ENCODE results near the gene FNDC3B. TPM values are rescaled to one million over a fixed set of nuclear protein-coding genes. Genes with fewer than 3 reads are reported as not detected.
"Not testable (repeated sequence)": the region's sequence is repeated elsewhere in the genome, so short reads cannot be mapped to it uniquely, and the experiment has no call there.

FNDC3B gene
- total RNA-seq, 1 experiment from 2014 or later = 62.3 TPM

GRCh38 chr3:172255321-172255720 is 215.9 kb downstream of the FNDC3B start:
- DNase-seq; H3K27ac ChIP-seq; H3K4me3 ChIP-seq; H3K27me3 ChIP-seq; H3K4me1 ChIP-seq; H3K9me3 ChIP-seq (replicated peaks): not testable (repeated sequence)
- peaks cover 53% of the 10 kb centered on the region for H3K36me3 ChIP-seq

DNA sequence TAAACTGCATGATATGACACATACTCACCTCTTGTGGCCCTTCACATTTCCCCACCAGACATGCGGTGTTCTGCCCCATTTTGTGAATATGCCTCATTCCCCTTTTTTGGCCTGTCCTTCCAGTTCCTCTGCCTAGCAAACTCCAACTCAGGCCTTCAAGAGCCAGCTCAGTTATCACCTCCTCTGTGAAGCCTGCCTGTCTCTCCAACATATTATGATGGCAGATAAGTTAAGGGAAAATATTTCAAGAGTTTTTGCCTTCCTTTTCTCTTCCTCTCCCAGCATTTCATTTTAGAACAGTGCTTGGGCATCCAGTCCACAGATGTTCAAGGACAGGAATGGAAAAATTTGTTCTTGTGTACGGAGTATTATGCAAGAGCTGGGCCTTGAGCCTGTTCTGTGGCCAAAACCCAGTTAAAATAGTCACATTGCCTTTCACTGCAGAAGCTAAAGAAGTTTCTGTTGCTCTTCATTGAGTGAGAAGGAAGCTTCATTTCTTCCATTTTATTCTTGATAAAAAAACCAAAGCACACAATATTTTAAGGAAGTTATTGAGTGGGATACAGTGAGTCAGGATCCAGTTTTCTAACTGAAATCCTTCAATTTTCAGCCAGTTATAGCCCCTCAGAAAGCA is 216.8 kb downstream of the FNDC3B start:
- Histone ChIP-seq H3K27ac (no peak overlapping the region), H3K4me3 (no peak overlapping the region), H3K36me3 (peaks cover 51% of the 10 kb centered on the region), H3K27me3 (no peaks in the 10 kb centered on the region), H3K9me3 (replicated peaks) (no peaks in the 10 kb centered on the region; the same call in 1 of the 2 replicates), H3K4me1 (no peaks in the 10 kb centered on the region)
- DNase-seq = no peak

GRCh38 chr3:172257648-172258400 is 218.4 kb downstream of the FNDC3B start:
- no peak for DNase-seq
- Histone ChIP-seq H3K36me3 (peaks cover 46% of the 10 kb centered on the region), H3K4me3 (no peak overlapping the region), H3K27me3 (no peaks in the 10 kb centered on the region), H3K4me1 (no peaks in the 10 kb centered on the region), H3K27ac (no peak overlapping the region), H3K9me3 (replicated peaks) (no peaks in the 10 kb centered on the region; the same call in 1 of the 2 replicates)

- no peak overlapping the region for H3K27ac ChIP-seq
- H3K4me3 ChIP-seq = no peak overlapping the region
- peaks cover 48% of the 10 kb centered on the region for H3K36me3 ChIP-seq
- DNase-seq = no peak
- no peaks in the 10 kb centered on the region for H3K27me3 ChIP-seq
- H3K4me1 ChIP-seq = no peaks in the 10 kb centered on the region
- H3K9me3 ChIP-seq (replicated peaks) = no peaks in the 10 kb centered on the region; the same call in 1 of the 2 replicates
Measured at GRCh38 chr3:172258624-172259023, 219.2 kb downstream of the FNDC3B start.

DNA sequence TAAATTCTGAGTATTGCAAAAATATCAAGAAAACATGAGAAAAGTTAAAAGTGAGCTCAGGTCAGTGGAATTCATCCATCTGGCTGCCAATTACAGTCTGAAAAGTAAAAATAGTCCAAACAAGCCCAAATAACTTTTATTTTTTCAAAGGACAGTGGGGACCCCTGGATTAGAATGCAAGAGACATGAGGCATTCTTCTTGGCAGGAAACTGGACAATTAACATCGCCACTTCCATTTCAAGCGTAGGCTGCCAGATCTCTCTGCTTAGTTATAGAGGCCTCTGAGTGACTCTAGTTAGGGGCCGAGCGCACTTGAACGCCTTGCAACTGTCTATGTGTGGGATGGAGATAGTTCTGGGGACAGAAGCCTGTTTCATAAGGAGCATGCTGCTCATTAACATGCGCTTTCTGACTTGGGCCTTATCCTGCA is 219.7 kb downstream of the FNDC3B start:
- H3K36me3 ChIP-seq = peaks cover 45% of the 10 kb centered on the region
- H3K27me3 ChIP-seq = no peaks in the 10 kb centered on the region
- no peak for DNase-seq
- no peaks in the 10 kb centered on the region for H3K4me1 ChIP-seq
- no peaks in the 10 kb centered on the region; the same call in 1 of the 2 replicates for H3K9me3 ChIP-seq (replicated peaks)
- no peak overlapping the region for H3K27ac ChIP-seq
- H3K4me3 ChIP-seq = no peak overlapping the region

GRCh38 chr3:172259726-172260248 is 220.4 kb downstream of the FNDC3B start:
- no peak for DNase-seq
- Histone ChIP-seq H3K27me3 (no peaks in the 10 kb centered on the region), H3K9me3 (replicated peaks) (no peaks in the 10 kb centered on the region; the same call in 1 of the 2 replicates), H3K4me3 (no peak overlapping the region), H3K27ac (no peak overlapping the region), H3K36me3 (peaks cover 45% of the 10 kb centered on the region), H3K4me1 (no peaks in the 10 kb centered on the region)

DNA sequence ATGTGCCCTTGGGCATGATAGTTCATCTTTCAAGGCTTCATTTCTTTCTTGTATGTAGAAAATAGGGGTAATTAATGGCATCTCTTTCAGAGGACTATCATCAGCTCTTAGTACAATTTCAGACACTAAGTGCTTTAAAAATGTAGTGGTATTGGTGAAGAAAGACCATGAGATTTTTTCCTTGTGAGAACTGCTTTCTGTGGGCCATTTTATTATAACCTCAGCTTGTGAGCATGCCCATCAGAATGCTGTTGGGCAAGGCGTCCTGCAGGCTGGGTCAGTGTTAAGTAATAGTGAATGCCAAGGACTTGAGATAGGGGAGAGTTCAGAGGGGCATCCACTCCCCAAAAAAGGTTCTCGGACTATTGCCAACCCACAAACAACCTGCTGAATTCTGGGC is 221.0 kb downstream of the FNDC3B start:
- DNase-seq = no peak
- no peak overlapping the region for H3K4me3 ChIP-seq
- no peaks in the 10 kb centered on the region; the same call in 1 of the 2 replicates for H3K9me3 ChIP-seq (replicated peaks)
- H3K36me3 ChIP-seq = peaks cover 45% of the 10 kb centered on the region
- no peaks in the 10 kb centered on the region for H3K4me1 ChIP-seq
- H3K27ac ChIP-seq = no peak overlapping the region
- H3K27me3 ChIP-seq = no peaks in the 10 kb centered on the region

DNA sequence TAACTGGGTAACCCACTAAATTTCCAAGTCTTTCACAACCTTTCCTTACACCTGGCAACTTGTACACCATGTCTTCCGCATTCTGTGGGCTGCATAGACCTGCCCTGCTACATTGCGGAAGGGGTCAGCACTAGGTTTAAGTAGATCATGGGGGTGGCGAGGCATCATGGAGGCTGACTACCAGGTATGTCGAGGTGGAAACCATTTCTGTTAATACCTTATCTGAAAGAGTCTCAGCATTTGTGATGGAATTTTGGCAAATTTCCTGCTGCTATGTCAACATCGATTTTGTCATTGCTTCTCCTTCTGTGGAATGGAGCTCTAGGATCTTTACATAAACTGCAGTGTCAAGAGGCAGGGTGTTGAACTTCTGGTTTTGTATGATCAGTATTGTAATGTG is 221.7 kb downstream of the FNDC3B start:
- no peaks in the 10 kb centered on the region for H3K27me3 ChIP-seq
- no peaks in the 10 kb centered on the region for H3K4me1 ChIP-seq
- no peak overlapping the region for H3K4me3 ChIP-seq
- H3K9me3 ChIP-seq (replicated peaks) = no peaks in the 10 kb centered on the region; the same call in 1 of the 2 replicates
- peaks cover 42% of the 10 kb centered on the region for H3K36me3 ChIP-seq
- DNase-seq = no peak
- H3K27ac ChIP-seq = no peak overlapping the region

DNA sequence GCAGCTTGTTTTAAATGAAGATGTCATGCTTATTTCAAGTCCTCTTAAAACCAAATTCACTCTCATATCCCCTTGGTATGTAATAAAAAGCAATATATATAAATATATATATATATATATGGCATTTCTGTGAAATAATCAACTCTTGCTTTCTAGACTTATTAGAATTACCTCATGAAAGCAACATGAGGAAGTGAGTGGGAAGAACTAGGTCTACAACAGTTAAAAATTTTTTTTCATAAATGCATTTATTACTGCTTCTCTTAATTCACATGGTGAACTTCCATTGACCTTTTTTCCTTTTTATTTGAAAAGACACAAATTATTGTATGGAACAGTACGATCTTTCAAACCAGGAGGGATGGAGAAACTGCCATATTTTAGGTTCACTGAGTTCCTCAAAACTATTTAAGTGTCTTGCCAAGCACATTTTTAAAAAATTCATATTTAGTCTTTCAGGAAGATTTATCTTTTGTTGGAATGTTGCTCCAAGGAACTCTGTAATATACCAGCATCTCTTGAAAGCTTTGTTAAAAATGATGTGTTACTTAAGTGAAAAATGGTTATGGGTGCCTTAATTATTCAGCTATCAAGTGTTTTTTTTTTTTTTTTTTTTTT is 223.7 kb downstream of the FNDC3B start:
- Histone ChIP-seq H3K4me3 (no peak overlapping the region), H3K27ac (no peak overlapping the region), H3K4me1 (no peaks in the 10 kb centered on the region), H3K27me3 (no peaks in the 10 kb centered on the region), H3K36me3 (peaks cover 37% of the 10 kb centered on the region), H3K9me3 (replicated peaks) (no peaks in the 10 kb centered on the region)
- DNase-seq = no peak

DNA sequence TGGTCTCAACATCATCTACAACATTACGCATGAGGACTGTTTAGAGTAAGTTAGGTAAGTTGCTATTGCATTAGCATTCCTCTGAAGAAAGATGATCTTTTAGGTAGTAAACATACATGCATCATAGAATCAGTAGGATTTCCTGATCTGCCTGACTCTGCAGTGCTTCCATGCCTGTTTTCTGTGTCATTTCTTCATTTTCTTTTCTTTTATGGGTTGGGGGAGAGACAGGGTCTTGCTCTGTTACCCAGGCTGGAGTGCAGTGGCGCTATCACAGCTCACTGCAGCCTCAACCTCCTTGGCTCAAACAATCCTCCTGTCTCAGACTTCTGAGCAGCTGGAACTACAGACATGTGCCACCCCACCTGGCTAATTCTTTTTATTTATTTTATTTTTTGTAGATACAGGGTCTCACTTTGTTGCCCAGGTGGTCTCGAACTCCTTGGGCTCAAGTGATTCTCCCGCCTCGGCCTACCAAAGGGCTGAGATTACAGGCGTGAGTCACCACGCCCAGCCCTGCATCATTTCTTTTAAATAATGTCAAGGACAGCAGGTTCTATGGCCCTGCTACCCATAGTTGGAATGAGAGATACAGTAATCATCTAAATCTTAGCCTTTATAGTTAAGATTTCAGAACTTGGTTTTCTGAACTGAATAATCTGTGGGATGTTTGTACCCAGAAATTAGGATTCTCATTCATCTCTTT is 224.6 kb downstream of the FNDC3B start:
- Histone ChIP-seq H3K27me3 (no peaks in the 10 kb centered on the region), H3K4me1 (no peaks in the 10 kb centered on the region), H3K27ac (no peak overlapping the region), H3K36me3 (peaks cover 36% of the 10 kb centered on the region), H3K9me3 (replicated peaks) (no peaks in the 10 kb centered on the region), H3K4me3 (no peak overlapping the region)
- no peak for DNase-seq

DNA sequence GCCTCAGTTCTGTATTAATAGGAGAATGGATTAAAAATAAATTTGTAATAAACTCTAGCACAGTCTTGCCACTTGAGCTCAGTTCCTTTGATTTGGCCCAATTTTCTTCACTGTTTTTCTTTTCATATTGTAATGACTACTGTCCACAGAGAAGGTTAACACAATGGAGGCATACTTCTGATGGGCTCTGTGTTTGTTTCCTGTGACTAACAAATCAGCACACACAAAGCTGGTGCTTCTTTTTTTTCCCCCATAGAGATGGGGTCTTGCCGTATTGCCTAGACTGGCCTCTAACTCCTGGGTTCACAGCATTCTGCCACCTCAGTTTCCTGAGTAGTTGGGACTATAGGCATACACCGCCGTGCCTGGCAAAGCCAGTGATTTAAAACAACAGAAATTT is 226.7 kb downstream of the FNDC3B start:
- Histone ChIP-seq H3K9me3 (replicated peaks) (no peaks in the 10 kb centered on the region), H3K36me3 (peaks cover 37% of the 10 kb centered on the region), H3K4me3 (no peak overlapping the region), H3K27ac (no peak overlapping the region), H3K27me3 (no peaks in the 10 kb centered on the region), H3K4me1 (no peaks in the 10 kb centered on the region)
- DNase-seq = no peak

DNA sequence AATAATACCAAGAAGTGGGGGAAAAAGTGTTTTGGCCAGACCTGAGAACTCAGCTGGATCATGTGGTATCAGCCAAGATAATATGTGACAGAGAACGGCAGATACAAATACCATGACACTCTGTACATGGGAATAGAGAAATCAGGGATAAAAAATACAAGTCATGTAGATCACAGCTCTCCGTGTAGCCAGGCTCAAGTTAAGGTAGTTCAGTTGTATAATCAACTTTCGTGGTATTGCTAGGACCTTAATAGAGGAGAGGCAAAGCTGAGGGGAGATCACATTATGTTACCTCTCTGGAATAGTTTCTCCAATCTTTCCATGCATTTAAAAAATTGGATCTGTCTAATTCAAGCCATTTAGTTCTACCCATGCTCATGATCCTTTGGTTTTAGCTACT is 229.0 kb downstream of the FNDC3B start:
- H3K27me3 ChIP-seq = no peaks in the 10 kb centered on the region
- no peaks in the 10 kb centered on the region for H3K9me3 ChIP-seq (replicated peaks)
- H3K36me3 ChIP-seq = peaks cover 28% of the 10 kb centered on the region
- H3K4me1 ChIP-seq = peaks cover 13% of the 10 kb centered on the region
- H3K4me3 ChIP-seq = no peak overlapping the region
- DNase-seq = no peak
- no peak overlapping the region for H3K27ac ChIP-seq

- Histone ChIP-seq H3K27ac (no peak overlapping the region), H3K9me3 (replicated peaks) (no peaks in the 10 kb centered on the region), H3K4me3 (no peak overlapping the region), H3K4me1 (peaks cover 14% of the 10 kb centered on the region), H3K36me3 (peaks cover 31% of the 10 kb centered on the region), H3K27me3 (no peaks in the 10 kb centered on the region)
- no peak for DNase-seq
Measured at GRCh38 chr3:172268868-172269267, 229.5 kb downstream of the FNDC3B start.

DNA sequence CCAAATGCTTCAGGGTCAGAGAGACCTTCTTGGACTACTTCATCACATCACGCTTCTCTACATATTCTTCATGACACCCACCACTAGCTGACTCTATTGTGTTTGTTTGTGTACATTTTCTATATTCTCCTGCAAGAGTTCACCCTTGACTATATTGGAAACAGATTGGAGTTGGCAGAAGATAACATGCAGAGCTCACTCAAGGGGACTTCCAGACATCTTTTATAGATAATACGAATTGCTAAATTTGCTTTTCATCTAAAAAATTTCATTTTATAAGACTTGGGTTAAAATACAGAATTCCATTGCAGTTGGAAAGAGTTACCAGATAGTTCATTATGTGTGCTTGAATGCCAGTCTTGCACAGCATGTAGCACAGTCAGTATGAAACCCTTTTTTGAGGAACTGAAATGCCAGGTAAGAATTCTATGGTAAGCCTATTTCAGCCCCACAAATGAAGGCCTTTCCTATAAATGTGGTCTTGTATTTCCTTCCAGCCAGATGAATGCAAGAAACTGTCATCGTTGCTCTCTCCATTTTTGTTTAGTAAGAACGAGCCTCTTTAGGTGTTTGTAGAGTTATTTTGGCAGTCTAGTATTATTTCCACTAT is 231.3 kb downstream of the FNDC3B start:
- no peak for DNase-seq
- Histone ChIP-seq H3K4me3 (no peak overlapping the region), H3K9me3 (replicated peaks) (no peaks in the 10 kb centered on the region), H3K4me1 (peaks cover 29% of the 10 kb centered on the region), H3K27ac (no peak overlapping the region), H3K36me3 (peaks cover 23% of the 10 kb centered on the region), H3K27me3 (no peaks in the 10 kb centered on the region)
